Adrenal gland (tissue), 12 donors: ENCODE data around the gene FOXO1. TPM values are rescaled to one million over a fixed set of nuclear protein-coding genes. Genes with fewer than 3 reads are reported as not detected.

Experiments used
- DNase-seq, 7 donors: peaks; one replicate each; pipeline ENCODE4 v3.0.0-alpha.2; 2019 to 2020
- H3K27ac ChIP-seq, 5 donors: fragments of 200-600 bp; sonication (generic) in 4 of 5; 1 replicate in 3 of 5; 2 replicates in 2 of 5; pipeline versions ENCODE4 v1.5.1 to v1.8.0; 2016 to 2020; ENCODE audit warnings: mild to moderate bottlenecking in 1 of 5
- H3K27me3 ChIP-seq: fragments of 200-600 bp; 2 replicates; pipeline ENCODE4 v1.8.0; 2021
- H3K36me3 ChIP-seq, 2 donors: fragments of 200-600 bp; replicated peaks in 1 of 2; 1 replicate in 1 of 2; 2 replicates in 1 of 2; pipeline versions ENCODE4 v1.5.1 to v1.8.0; 2018 to 2022
- H3K4me1 ChIP-seq, 2 donors: fragments of 200-600 bp; replicated peaks in 1 of 2; 1 replicate in 1 of 2; 2 replicates in 1 of 2; pipeline versions ENCODE4 v1.5.1 to v1.8.0; 2018 to 2021
- H3K4me3 ChIP-seq, 4 donors: fragments of 200-600 bp; sonication (generic) in 3 of 4; one replicate each; pipeline ENCODE4 v1.5.1; 2016 to 2018
- H3K9me3 ChIP-seq, 3 donors: fragments of 200-600 bp; sonication (generic) in 1 of 3; replicated peaks in 1 of 3; 1 replicate in 2 of 3; 2 replicates in 1 of 3; pipeline versions ENCODE4 v1.5.1 to v1.8.0; 2016 to 2021
- POLR2A ChIP-seq, 2 donors: fragments of 450-650 bp; IDR thresholded peaks; one replicate each; pipeline ENCODE4 v1.6.1; 2017; ENCODE audit warnings: antibody characterized with exemption in 2 of 2, mild to moderate bottlenecking in 2 of 2, moderate library complexity in 1 of 2
- WGBS, 4 donors: extraction: QIAGEN DNeasy Blood & Tissue Kit in 2 of 4; methylation state at CpG; one replicate each; pipeline versions ENCODE4 v1.1.5 to v1.1.7; 2013 to 2017; 5-methylcytosine and 5-hydroxymethylcytosine counted together
- intact Hi-C, 2 donors: fragments of 100-400 bp; cut with DNase I; formaldehyde crosslinking; loops; one replicate each; pipeline versions ENCODE4 v1.14.1 to v1.15.0; 2022 to 2023
- polyA plus RNA-seq, 3 donors: library from polyadenylated mRNA; stranded (reverse); fragments of 200-250 nt in 2 of 3; fragments of 350-450 nt in 1 of 3; fragmentation: Illumina TruSeq in 1 of 3; extraction: RNeasy Lipid Tissue Mini Kit (QIAGEN cat#74804) in 1 of 3; gene quantifications; one replicate each; pipeline ENCODE4 v1.2.3, GENCODE V29; 2013 to 2014
- total RNA-seq, 9 donors: library from RNA; depleted of rRNA in 4 of 9; stranded (reverse); fragments of >200 nt in 4 of 9; fragments of 120-200 nt in 1 of 9; fragmentation: NEBNext Ultra II Directional in 1 of 9; extraction: Animal tissue kit (Norgen Biotek cat#: 25700) in 1 of 9; gene quantifications; one replicate each; pipeline versions ENCODE4 v1.1.0 to v1.2.4, GENCODE V29; 2013 to 2023
- TF ChIP-seq, protein P1 (sequence below), 6 experiments: fragments of 450-650 bp in 4 of 6; fragments of 200-600 bp in 2 of 6; sonication (generic) in 1 of 6; IDR thresholded peaks; 1 replicate in 5 of 6; 2 replicates in 1 of 6; pipeline versions ENCODE4 v1.5.1 to v1.8.0; 2016 to 2021; ENCODE audit warnings: antibody characterized with exemption in 6 of 6, mild to moderate bottlenecking in 2 of 6, moderate library complexity in 1 of 6
- donor health status: healthy with polysubstance abuse.
- donor health status: Bipolar disorder and iron deficiency.
- donor health status: DM: yes; HTN: yes; CAD: no.
- donor health status: DM: no; HTN: no; CAD: no.
- donor health status: DM: no; HTN: no; CAD: no.
- donor health status: DM: yes; HTN: yes; CAD: no.

FOXO1 gene
- total and polyA plus RNA-seq, 12 donors: 4.3 to 35.4 (median 21.5) TPM

DNA sequence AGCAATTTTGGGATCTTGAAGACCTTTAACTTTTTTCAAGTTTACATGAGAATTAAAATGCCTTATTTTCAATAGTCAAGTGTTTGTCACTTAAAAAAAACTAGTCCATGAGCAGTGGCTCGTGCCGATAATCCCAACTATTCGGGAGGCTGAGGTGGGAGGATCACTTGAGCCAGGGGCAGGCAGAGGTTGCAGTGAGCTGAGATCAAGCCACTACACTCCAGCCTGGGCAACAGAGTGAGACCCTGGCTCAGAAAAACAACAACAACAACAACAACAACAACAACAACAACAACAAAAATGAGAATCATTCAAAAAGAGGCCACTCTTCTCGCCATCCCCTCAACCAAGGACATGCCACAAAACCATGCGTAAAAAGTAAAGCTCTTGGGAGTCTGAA is 5.7 kb downstream of the FOXO1 start:
- 86 to 94% (median 92%) methylated on average over 5 of the region's 5 CpGs for WGBS, 4 donors
- Histone ChIP-seq H3K4me1 (peaks cover 38 to 56% of the 10 kb centered on the region in 2 donors), H3K36me3 (no peaks in the 10 kb centered on the region), H3K27ac (peak overlapping the region in 1 of 5 donors; percentile 29), H3K4me3 (no peak overlapping the region), H3K9me3 (no peaks in the 10 kb centered on the region), H3K27me3 (no peaks in the 10 kb centered on the region)
- intact Hi-C loops: loop anchor here in 1 of 2 donors (10.0 kb wide), 2 partner anchors 46 to 86 kb away; no protein-coding TSS in a partner anchor
- DNase-seq: no peak
- TF ChIP-seq, protein P1, sequence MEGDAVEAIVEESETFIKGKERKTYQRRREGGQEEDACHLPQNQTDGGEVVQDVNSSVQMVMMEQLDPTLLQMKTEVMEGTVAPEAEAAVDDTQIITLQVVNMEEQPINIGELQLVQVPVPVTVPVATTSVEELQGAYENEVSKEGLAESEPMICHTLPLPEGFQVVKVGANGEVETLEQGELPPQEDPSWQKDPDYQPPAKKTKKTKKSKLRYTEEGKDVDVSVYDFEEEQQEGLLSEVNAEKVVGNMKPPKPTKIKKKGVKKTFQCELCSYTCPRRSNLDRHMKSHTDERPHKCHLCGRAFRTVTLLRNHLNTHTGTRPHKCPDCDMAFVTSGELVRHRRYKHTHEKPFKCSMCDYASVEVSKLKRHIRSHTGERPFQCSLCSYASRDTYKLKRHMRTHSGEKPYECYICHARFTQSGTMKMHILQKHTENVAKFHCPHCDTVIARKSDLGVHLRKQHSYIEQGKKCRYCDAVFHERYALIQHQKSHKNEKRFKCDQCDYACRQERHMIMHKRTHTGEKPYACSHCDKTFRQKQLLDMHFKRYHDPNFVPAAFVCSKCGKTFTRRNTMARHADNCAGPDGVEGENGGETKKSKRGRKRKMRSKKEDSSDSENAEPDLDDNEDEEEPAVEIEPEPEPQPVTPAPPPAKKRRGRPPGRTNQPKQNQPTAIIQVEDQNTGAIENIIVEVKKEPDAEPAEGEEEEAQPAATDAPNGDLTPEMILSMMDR (IDR thresholded peaks at IDR 0.05): no peak
- no peak for TF ChIP-seq POLR2A (IDR thresholded peaks at IDR 0.05)

DNA sequence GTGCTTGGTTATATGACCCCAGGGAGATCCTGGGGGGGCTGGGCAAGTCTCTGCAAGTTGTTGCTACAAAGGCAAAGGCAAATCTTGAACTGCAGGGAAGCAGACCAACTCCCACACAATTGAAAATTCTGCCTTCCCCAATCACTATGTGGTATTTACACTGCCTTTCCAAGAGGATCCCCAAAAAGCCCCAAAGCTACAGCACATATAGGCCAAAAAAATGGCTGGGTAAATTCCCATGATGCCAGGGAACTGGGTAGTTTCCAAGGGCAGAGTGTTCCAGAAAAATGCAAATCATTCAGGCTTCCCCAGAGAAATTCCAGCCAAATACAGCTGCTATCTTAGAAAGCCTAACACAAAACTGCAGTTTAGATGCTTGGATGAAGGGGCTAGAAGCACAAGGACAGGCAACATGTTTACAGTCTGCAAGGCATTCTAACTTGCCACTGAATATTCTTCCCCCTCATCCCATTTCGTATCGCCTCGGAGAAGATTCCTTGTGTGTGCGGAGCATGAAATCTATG is 6.2 kb downstream of the FOXO1 start:
- Histone ChIP-seq H3K4me1 (peaks cover 38 to 56% of the 10 kb centered on the region in 2 donors), H3K9me3 (no peaks in the 10 kb centered on the region), H3K36me3 (no peaks in the 10 kb centered on the region), H3K27ac (peak overlapping the region in 1 of 5 donors; percentile 29), H3K4me3 (no peak overlapping the region), H3K27me3 (no peaks in the 10 kb centered on the region)
- no peak for TF ChIP-seq POLR2A (IDR thresholded peaks at IDR 0.05)
- TF ChIP-seq, protein P1 (IDR thresholded peaks at IDR 0.05): no peak
- WGBS, 4 donors: 71 to 88% (median 80%) methylated on average over 4 of the region's 4 CpGs
- intact Hi-C loops: loop anchor here in 1 of 2 donors (10.0 kb wide), 2 partner anchors 45 to 85 kb away; no protein-coding TSS in a partner anchor
- no peak for DNase-seq

DNA sequence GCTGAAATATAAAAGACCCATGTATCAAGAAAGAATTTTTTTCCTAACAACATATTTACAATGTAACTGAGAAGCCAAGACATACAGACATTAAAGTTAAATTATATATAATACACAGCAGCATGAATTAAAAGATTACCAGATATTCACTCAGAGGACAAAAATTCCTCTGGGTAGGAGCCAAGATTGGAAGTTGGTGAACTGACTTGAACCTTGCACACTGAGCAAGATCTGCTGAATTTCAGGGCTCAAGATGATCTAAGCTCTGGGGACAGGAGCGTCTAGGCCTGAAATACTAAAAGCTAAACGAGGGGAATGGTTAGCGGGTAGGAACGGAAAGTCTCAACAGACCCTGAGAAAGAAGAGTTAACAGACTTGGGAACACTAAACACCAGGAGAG is 8.5 kb downstream of the FOXO1 start:
- no peak overlapping the region for H3K27ac ChIP-seq
- no peaks in the 10 kb centered on the region for H3K27me3 ChIP-seq
- H3K36me3 ChIP-seq: no peaks in the 10 kb centered on the region
- peaks cover 38 to 58% of the 10 kb centered on the region in 2 donors for H3K4me1 ChIP-seq
- no peak overlapping the region for H3K4me3 ChIP-seq
- intact Hi-C loops: no loop called here
- TF ChIP-seq, protein P1 (IDR thresholded peaks at IDR 0.05): no peak
- TF ChIP-seq POLR2A (IDR thresholded peaks at IDR 0.05): no peak
- H3K9me3 ChIP-seq: no peaks in the 10 kb centered on the region
- WGBS, 4 donors: 73 to 86% (median 85%) methylated on average over 4 of the region's 4 CpGs
- no peak for DNase-seq

DNA sequence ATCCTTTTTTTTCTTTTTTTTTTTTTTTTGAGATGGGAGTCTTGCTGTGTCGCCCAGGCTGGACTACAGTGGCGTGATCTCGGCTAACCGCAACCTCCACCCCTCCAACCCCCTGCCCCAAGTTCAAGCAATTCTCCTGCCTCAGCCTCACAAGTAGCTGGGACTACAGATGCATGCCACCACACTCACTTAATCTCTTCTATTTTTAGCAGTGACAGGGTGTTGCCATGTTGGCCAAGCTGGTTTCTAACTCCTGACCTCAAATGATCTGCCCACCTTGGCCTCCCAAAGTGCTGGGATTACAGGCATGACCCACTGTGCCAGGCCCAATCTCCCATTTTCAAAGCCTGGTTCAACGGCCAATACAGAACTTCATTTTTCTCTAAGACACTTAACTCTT is 9.1 kb downstream of the FOXO1 start:
- no peak overlapping the region for H3K27ac ChIP-seq
- peaks cover 33 to 58% of the 10 kb centered on the region in 2 donors for H3K4me1 ChIP-seq
- WGBS, 4 donors: 84 to 94% (median 90%) methylated on average over 5 of the region's 5 CpGs

More for the DNA sequence above, 9.1 kb downstream of the FOXO1 start:
- H3K27me3 ChIP-seq: no peaks in the 10 kb centered on the region
- H3K9me3 ChIP-seq: no peaks in the 10 kb centered on the region
- no peak overlapping the region for H3K4me3 ChIP-seq
- intact Hi-C loops: no loop called here
- TF ChIP-seq, protein P1 (IDR thresholded peaks at IDR 0.05): no peak
- TF ChIP-seq POLR2A (IDR thresholded peaks at IDR 0.05): no peak
- no peaks in the 10 kb centered on the region for H3K36me3 ChIP-seq
- no peak for DNase-seq
